ENCODE measurements around the gene HUS1. TPM values are rescaled to one million over a fixed set of nuclear protein-coding genes. Genes with fewer than 3 reads are reported as not detected.

The HUS1 gene
- total and polyA plus RNA-seq, 11 donors = 10.9 to 43.3 (median 26.3) TPM

- Histone ChIP-seq H3K27me3 (no peaks in the 10 kb centered on the region), H3K27ac (no peak overlapping the region), H3K4me1 (peaks cover 0 to 44% (median 23%) of the 10 kb centered on the region in 12 donors), H3K4me3 (no peak overlapping the region), H3K9me3 (no peaks in the 10 kb centered on the region), H3K36me3 (peaks cover 0 to 19% (median 0%) of the 10 kb centered on the region in 9 donors)
- 76 to 89% (median 83%) methylated on average over 4 of the region's 4 CpGs for WGBS, 4 donors
- intact Hi-C loops (cut with DNase I) = loop anchor here in 1 of 10 donors (5.0 kb wide), 1 partner anchor 89 kb away; no protein-coding TSS in a partner anchor
- TF ChIP-seq CTCF (IDR thresholded peaks at IDR 0.05) (no peak), POLR2A (IDR thresholded peaks at IDR 0.05) (no peak)
- no peak for DNase-seq
- ATAC-seq = no peak
Measured at GRCh38 chr7:47936323-47936722, 43.1 kb downstream of the HUS1 start.

- no peaks in the 10 kb centered on the region for H3K9me3 ChIP-seq
- WGBS, 4 donors = 93 to 96% (median 94%) methylated on average over 10 of the region's 10 CpGs
- no peak overlapping the region for H3K27ac ChIP-seq
- intact Hi-C loops (cut with DNase I) = loop anchor here in 1 of 10 donors (5.0 kb wide), 1 partner anchor 88 kb away; no protein-coding TSS in a partner anchor
- ATAC-seq (no peak), DNase-seq (no peak)
- H3K27me3 ChIP-seq = no peaks in the 10 kb centered on the region
- TF ChIP-seq CTCF (IDR thresholded peaks at IDR 0.05) (no peak), POLR2A (IDR thresholded peaks at IDR 0.05) (no peak)
- H3K4me3 ChIP-seq = no peak overlapping the region
- H3K4me1 ChIP-seq = peaks cover 0 to 34% (median 14%) of the 10 kb centered on the region in 12 donors
- peaks cover 0 to 19% (median 0%) of the 10 kb centered on the region in 9 donors for H3K36me3 ChIP-seq
Measured at GRCh38 chr7:47935336-47935735, 44.1 kb downstream of the HUS1 start.

GRCh38 chr7:47934831-47935230 is 44.6 kb downstream of the HUS1 start:
- 86 to 92% (median 88%) methylated on average over 6 of the region's 6 CpGs for WGBS, 4 donors
- Histone ChIP-seq H3K27me3 (no peaks in the 10 kb centered on the region), H3K36me3 (peaks cover 0 to 24% (median 0%) of the 10 kb centered on the region in 9 donors), H3K4me3 (no peak overlapping the region), H3K9me3 (no peaks in the 10 kb centered on the region), H3K4me1 (peaks cover 0 to 29% (median 9%) of the 10 kb centered on the region in 12 donors), H3K27ac (no peak overlapping the region)
- intact Hi-C loops (cut with DNase I) = loop anchor here in 1 of 10 donors (5.0 kb wide), 1 partner anchor 88 kb away; no protein-coding TSS in a partner anchor
- ATAC-seq (no peak), DNase-seq (no peak)
- no peak for TF ChIP-seq POLR2A (IDR thresholded peaks at IDR 0.05)
- no peak for TF ChIP-seq CTCF (IDR thresholded peaks at IDR 0.05)

GRCh38 chr7:47933215-47933614 is 46.2 kb downstream of the HUS1 start:
- no peak overlapping the region for H3K27ac ChIP-seq
- H3K36me3 ChIP-seq = peaks cover 0 to 36% (median 0%) of the 10 kb centered on the region in 9 donors
- ATAC-seq = no peak
- peaks cover 0 to 14% (median 3%) of the 10 kb centered on the region in 12 donors for H3K4me1 ChIP-seq
- TF ChIP-seq CTCF (IDR thresholded peaks at IDR 0.05) (no peak), POLR2A (IDR thresholded peaks at IDR 0.05) (no peak)
- no peaks in the 10 kb centered on the region for H3K9me3 ChIP-seq
- no peaks in the 10 kb centered on the region for H3K27me3 ChIP-seq
- intact Hi-C loops (cut with DNase I) = no loop called here
- no peak overlapping the region for H3K4me3 ChIP-seq
- DNase-seq = no peak
- 84 to 90% (median 88%) methylated on average over 8 of the region's 8 CpGs for WGBS, 4 donors

Measured in heart left ventricle (tissue), 16 donors.